ENCODE results near the gene PLCB1. TPM values are rescaled to one million over a fixed set of nuclear protein-coding genes. Genes with fewer than 3 reads are reported as not detected.

Gene PLCB1
- polyA plus RNA-seq, 1 experiment = 16.4 TPM

GRCh38 chr20:8862092-8862491, 730.0 kb downstream of the PLCB1 start:
- DNase-seq (ENCODE audit: low read depth, low spot score) = no peak
- Histone ChIP-seq H3K4me3 (ENCODE audit: low read depth, low read length) (no peak overlapping the region), H3K27ac (ENCODE audit: low read depth, low read length) (no peak overlapping the region), H3K9me3 (ENCODE audit: control insufficient read depth, insufficient read depth, low read length) (no peaks in the 10 kb centered on the region), H3K27me3 (ENCODE audit: control insufficient read depth, insufficient read depth, low read length) (no peaks in the 10 kb centered on the region)
- TF ChIP-seq CTCF (IDR thresholded peaks at IDR 0.05; ENCODE audit: low read depth, low read length) = no peak
- ChIA-PET POLR2A (no interaction called here), CTCF (interaction anchor here (2.7 kb wide), 1 partner anchor 8 kb away, joined by 16 read pairs; no protein-coding TSS in a partner anchor)

- H3K27ac ChIP-seq (ENCODE audit: low read depth, low read length) = no peak overlapping the region
- no peak overlapping the region for H3K4me3 ChIP-seq (ENCODE audit: low read depth, low read length)
- no peaks in the 10 kb centered on the region for H3K27me3 ChIP-seq (ENCODE audit: control insufficient read depth, insufficient read depth, low read length)
- DNase-seq (ENCODE audit: low read depth, low spot score) = no peak
- TF ChIP-seq CTCF (IDR thresholded peaks at IDR 0.05; ENCODE audit: low read depth, low read length) = no peak
- no peaks in the 10 kb centered on the region for H3K9me3 ChIP-seq (ENCODE audit: control insufficient read depth, insufficient read depth, low read length)
- CTCF ChIA-PET = no interaction called here
- POLR2A ChIA-PET = no interaction called here
Observed at GRCh38 chr20:8865636-8866035, 733.6 kb downstream of the PLCB1 start.

GRCh38 chr20:8867038-8867740, 735.1 kb downstream of the PLCB1 start:
- CTCF ChIA-PET = no interaction called here
- no peak overlapping the region for H3K4me3 ChIP-seq (ENCODE audit: low read depth, low read length)

GRCh38 chr20:8870652-8871051, 738.6 kb downstream of the PLCB1 start:
- POLR2A ChIA-PET = no interaction called here
- no peaks in the 10 kb centered on the region for H3K27me3 ChIP-seq (ENCODE audit: control insufficient read depth, insufficient read depth, low read length)
- H3K4me3 ChIP-seq (ENCODE audit: low read depth, low read length) = no peak overlapping the region
- H3K9me3 ChIP-seq (ENCODE audit: control insufficient read depth, insufficient read depth, low read length) = no peaks in the 10 kb centered on the region
- H3K27ac ChIP-seq (ENCODE audit: low read depth, low read length) = no peak overlapping the region
- CTCF ChIA-PET = no interaction called here
- no peak for TF ChIP-seq CTCF (IDR thresholded peaks at IDR 0.05; ENCODE audit: low read depth, low read length)
- DNase-seq (ENCODE audit: low read depth, low spot score) = no peak

More at GRCh38 chr20:8867038-8867740, 735.1 kb downstream of the PLCB1 start:
- no peak for TF ChIP-seq CTCF (IDR thresholded peaks at IDR 0.05; ENCODE audit: low read depth, low read length)
- H3K27ac ChIP-seq (ENCODE audit: low read depth, low read length) = no peak overlapping the region
- no peaks in the 10 kb centered on the region for H3K9me3 ChIP-seq (ENCODE audit: control insufficient read depth, insufficient read depth, low read length)
- DNase-seq (ENCODE audit: low read depth, low spot score) = no peak
- H3K27me3 ChIP-seq (ENCODE audit: control insufficient read depth, insufficient read depth, low read length) = no peaks in the 10 kb centered on the region
- POLR2A ChIA-PET = no interaction called here

- CTCF ChIA-PET = interaction anchor here (3.7 kb wide), 1 partner anchor 21 kb away, joined by 17 read pairs; no protein-coding TSS in a partner anchor
- H3K4me3 ChIP-seq (ENCODE audit: low read depth, low read length) = no peak overlapping the region
- no peaks in the 10 kb centered on the region for H3K9me3 ChIP-seq (ENCODE audit: control insufficient read depth, insufficient read depth, low read length)
- H3K27me3 ChIP-seq (ENCODE audit: control insufficient read depth, insufficient read depth, low read length) = no peaks in the 10 kb centered on the region
- no peak for TF ChIP-seq CTCF (IDR thresholded peaks at IDR 0.05; ENCODE audit: low read depth, low read length)
- DNase-seq (ENCODE audit: low read depth, low spot score) = no peak
- POLR2A ChIA-PET = no interaction called here
- no peak overlapping the region for H3K27ac ChIP-seq (ENCODE audit: low read depth, low read length)
Observed at GRCh38 chr20:8874437-8874836, 742.4 kb downstream of the PLCB1 start.

Data from AG04450 (cell line).